HG03139 (cell line): ENCODE results near the gene FRMD4A.

Experiments
- ATAC-seq: cut with Tn5 transposase; IDR thresholded peaks from one replicate; pipeline ENCODE4 v1.9.1; 2021; ENCODE audit not compliant: unreplicated experiment

The FRMD4A gene

DNA sequence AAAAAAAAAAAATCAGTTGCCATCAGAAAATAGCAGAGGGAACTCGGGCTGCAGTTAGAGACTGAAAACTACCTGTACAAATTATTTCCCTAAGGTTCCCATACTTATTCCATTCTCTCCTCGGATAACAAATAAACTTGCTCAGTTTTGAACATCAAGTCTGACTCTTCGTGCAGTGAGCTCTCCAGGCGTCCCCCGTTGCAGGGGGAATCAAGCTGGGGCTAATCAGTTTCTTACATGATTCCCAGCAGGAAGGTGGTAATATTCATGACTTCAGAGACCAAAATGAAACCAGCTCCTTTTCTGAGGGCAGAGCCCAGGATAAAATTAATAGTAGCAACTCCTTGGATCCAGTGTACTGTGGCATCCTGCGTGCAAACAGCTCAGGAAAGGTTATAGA is 135.3 kb downstream of the FRMD4A start:
- ATAC-seq, result no peak

GRCh38 chr10:14192746-14193145 is 138.0 kb downstream of the FRMD4A start:
- no peak for ATAC-seq

- ATAC-seq, result no peak
These were observed 138.9 kb downstream of the FRMD4A start for GRCh38 chr10:14191871-14192270.

DNA sequence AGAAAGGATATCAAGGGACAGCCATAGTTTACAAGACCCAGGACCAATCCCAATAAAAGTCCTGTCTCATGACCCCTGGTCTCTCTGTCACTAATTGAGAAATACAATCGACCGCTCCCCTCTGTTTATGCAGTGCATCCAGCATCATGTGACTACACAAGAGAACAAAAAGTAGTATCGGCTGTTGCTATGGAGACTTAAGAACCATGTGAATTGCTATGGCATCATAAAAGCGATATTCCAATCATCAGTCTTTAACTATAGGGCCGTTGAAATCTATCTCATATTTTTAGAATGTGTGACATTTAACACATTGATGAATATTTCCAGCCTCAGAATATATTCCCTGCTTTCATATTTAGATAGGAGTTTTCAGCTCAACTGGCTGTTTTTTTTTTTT is 139.3 kb downstream of the FRMD4A start:
- ATAC-seq, result no peak

DNA sequence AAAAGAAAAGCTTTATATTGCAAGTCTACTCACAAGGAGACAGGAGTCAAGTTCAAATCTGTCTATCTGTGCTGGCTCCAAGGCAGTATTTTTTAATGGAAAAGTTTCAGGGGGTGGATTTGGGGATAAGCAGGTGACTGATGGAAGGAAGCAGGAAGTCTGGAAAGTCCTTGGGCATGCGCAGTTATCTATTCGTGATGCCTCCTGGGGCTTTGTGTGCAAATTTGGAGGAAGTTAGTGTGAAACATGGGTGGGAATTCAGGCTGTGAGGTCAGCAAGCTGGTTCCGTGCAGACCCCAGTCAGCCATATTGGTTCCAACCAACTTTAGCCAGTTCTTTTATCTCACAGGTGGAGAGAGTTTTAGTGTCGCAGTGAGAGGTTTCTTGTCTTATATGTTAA is 140.0 kb downstream of the FRMD4A start:
- ATAC-seq, result no peak

GRCh38 chr10:14186245-14186644 is 144.5 kb downstream of the FRMD4A start:
- ATAC-seq, result no peak

DNA sequence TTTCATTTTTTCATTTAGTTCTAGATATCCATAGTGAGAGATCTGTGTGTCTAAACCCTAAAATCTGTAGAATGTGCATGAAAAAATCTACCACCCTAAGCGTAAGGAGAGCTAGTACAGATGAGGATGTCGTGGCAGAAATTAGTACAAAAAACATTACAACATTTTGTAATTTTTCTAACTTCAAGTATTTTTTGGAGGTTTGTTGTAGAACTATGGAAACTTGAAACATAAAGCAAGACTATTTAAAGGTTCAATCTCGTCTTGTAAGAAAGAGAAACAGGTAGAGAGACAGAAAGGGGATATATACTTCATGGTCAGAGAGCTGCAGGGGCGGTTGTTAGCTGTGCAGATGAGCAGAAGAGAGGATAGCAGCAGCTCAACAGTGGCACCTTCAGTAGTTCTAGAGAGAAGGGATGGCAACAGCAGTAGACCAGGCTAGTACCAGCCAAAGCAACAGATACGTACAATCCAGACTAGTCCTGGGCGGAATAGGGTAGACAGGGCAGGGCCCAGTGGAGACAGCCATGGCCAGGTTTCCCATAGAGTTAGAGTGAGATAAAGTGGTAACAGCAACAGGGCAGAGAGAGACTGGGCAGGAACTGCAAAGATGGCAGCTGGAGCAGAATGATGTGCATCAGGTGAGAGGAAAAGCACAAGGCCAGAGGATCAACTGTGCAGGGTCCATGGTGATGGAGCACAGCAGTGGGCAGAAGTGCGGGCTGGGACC is 145.2 kb downstream of the FRMD4A start:
- ATAC-seq, result peak; percentile 78

- peak; percentile 66 for ATAC-seq
These were observed 145.8 kb downstream of the FRMD4A start for GRCh38 chr10:14184841-14185315.

- no peak for ATAC-seq
These were observed 147.9 kb downstream of the FRMD4A start for GRCh38 chr10:14182781-14183180.

DNA sequence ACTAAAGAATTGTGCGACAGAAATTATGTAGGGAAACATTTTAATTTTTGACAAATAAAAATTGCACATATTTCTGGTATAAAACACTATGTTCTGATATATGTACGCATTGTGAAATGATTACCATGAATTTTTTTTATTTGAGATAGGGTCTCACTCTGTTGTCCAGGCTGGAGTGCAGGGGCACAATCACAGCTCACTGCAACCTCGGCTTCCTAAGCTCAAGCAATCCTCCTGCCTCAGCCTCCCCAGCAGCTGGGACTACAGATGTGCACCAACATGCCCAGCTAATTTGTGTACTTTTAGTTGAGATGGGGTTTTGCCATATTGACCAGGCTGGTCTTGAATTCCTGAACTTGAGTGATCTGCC is 149.2 kb downstream of the FRMD4A start:
- ATAC-seq, result no peak

DNA sequence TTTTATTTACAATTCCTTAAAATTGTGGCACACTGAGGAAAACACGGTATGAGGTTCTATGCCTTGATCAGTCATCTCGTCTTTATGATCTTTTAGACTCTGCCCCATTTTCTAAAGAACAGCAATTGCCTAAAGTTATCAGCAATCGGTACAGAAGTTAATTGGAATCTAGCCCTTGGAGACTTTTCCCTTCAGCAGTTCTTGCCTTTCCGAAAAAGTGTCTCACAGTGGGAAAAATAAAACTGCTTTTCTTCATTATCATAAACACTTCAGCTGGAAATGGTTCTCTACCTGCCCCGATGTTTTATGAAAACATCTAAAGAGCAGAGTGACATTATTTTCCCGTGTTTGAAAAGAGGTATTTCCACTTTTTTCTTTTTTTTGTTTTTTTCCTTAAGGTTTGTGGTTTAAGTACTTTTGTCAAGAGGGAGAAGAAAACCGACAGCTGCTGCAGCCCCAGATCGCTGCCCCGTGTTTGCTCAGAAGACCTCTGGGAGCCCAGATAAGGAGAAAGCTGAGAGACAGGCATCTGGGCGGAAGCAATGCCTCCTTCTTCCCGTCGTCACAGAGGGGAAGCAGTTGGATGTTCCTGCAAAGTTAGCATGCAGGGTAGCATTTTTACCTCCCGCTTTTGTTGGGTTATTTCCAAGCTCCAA is 149.7 kb downstream of the FRMD4A start:
- no peak for ATAC-seq

- ATAC-seq, result no peak
These were observed 151.5 kb downstream of the FRMD4A start for GRCh38 chr10:14179251-14179650.

DNA sequence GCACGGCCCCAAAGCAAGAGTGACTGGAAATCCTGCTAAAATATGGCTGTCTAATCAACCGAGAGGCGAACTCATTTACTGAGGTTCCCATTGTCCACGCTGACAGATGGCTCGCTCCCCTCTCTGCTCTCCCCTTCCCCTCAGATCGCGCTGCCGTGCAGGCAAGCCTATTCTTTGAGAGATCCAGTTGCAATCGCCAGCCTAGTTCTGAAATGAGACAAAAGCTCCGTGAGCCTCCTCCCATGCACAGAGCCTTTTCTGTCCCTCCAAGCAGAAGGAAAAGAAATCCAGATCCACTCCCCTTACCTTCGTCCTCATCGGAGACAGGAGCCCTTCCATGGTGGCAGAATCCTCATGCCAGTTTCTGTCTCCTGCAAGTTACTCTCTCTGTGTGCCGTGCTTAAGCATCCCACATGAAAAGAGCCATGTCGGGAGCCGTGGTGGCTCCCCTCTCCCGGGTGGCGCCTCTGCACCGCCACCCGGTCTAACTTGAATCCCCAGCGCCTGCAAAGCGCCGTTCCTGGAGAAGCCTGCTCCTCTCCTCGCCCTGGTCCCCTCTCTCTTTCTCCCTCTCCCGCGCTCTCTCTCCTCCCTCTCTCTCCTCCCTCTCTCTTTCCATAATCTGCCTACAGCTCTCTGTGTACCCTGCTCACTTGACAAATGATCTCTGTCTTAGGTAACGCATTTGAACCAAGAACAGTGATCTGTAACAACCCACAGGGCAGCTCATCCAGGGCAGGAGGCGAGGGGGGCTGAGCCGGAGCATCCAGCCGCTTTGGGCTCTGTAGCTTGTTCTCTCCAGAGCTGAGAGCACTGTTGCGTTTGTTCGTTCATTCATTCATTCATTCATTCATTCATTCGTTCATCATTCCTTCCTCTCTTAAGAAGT is 156.8 kb downstream of the FRMD4A start:
- ATAC-seq, result no peak

DNA sequence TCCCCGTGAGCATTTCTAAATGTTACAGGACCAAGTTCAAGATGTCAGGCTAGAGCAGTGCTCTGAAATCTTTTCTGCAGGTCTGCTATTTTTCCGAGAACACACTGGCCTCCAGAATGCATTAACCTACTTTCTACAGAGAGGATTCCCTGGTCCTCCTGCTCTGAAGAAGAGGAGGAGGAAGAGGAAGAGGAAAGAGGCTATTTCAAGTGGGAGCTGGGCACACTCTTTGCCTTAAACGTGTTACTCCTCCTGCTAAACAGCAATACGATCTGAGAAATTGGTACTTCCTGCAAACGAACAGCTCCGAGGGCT is 157.4 kb downstream of the FRMD4A start:
- no peak for ATAC-seq

DNA sequence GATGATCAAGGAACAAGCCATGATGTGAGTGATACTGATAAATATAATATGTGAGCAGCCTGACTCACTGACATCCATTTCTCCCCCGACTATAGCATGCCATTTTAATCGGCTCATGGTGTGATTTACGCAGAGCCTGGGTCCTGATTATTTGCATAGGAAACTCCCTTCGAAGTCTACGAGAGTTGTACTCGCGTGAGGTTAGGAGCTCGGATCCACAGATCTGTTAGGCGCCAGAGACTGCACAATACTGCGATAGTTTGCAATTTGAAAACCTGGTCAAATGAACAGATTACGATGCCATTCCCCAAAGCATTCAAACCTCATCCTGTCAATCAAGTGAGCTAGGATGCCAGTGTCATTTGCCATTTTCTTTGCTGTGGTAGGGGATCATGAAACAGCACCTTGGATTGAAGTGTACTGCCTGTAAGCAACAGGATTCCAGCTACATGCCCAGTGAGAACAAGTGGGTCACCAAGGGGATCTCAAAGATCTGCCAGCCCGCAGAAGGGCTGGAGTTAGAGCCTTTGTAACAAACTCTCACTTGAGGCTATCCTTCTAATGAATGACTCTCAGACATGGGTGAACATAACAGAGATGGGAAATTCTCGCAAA is 158.3 kb downstream of the FRMD4A start:
- ATAC-seq, result no peak

- no peak for ATAC-seq
These were observed 159.4 kb downstream of the FRMD4A start for GRCh38 chr10:14171336-14171735.

DNA sequence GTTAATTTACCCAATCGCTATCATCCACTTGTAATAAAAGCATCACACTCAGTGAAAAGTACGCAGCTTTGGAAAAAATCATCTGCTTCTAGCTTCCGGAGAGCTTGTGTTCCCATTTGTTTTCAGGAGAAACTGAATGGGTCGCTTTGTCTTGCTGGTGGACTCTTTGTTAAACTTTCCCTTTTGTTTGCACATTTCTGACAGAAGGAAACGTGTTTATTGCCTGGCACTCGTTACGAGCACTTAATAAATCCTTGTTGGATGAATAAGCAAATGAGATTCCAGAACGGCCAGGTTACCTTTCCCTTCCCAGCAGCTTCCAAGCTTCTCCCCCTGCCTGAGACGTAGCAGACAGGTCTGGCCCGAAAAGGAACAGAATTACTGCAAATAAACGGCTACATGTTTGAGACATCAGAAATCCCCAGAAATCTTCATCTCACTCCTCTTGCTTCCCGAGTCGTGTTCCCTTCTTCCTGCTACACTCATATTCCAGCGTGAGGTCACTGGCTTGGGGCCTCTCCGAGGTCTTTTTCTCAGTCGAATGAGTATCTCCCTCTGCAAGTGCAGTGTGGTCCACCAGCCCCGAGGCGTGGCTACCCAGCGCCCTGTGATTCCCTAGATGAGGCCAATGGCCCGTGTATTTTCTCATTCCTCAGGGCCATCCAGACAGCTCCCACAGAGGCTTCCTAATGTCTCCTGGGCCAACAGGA is 167.2 kb downstream of the FRMD4A start:
- ATAC-seq, result no peak

DNA sequence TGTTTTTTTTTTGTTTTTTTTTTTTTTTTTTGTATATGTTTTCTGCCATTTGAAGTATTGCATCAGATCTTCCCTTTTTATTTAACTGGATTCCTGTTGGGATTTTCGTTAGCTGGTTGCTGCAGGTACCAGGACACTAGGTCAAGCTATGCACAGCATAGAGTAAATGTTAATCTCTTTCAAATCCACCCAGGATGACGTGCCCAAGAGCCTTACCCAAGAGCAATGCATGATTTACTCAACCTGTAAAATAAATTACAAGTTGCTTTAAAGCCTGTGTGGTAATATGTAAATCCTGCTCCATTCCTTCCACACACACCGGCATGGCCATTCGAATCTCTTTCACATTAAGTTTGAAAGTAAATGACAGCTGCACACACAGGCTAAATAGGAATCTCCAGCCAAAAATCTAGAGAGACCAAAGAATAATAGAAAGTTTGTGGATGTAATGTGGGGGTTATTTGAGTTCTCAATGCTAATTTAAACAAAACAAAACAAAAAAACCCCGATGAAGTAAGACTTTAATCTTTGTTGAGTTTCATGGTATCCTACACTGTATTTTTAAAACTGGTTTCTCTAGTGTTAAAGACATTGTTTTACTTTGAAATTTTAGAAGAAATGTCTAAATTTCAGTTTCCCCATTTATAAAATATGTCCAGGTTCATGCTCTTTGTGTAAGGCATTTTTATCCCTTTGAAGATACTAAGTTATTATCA is 167.9 kb downstream of the FRMD4A start:
- no peak for ATAC-seq

GRCh38 chr10:14162061-14162460 is 168.7 kb downstream of the FRMD4A start:
- no peak for ATAC-seq

DNA sequence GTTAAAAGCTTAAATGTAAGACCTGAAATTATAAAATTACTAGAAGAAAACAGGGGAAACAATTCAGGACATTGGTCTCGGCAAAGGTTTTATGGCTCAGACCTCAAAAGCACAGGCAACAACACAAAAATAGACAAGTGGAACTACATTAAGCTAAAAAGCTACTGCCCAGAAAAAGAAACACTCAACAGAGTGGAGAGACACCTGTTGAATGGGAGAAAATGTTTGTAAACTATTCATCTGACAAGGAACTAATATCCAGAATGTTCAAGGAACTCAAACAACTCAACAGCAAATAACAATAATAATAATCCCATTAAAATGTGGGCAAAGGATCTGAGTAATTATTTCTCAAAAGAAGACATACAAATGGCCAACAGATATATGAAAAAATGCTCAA is 170.4 kb downstream of the FRMD4A start:
- no peak for ATAC-seq
